Hematopoietic multipotent progenitor cell treated with erythropoietin and hydrocortisone succinate and interleukin-3 and kit ligand, for 6 days (in vitro differentiated cells): Measurements from ENCODE around the gene ALG1L2.
"Not testable (repeated sequence)": the region's sequence is repeated elsewhere in the genome, so short reads cannot be mapped to it uniquely, and the experiment has no call there.

ENCODE experiments used
- DNase-seq: peaks from one replicate; pipeline ENCODE4 v3.0.0-alpha.2; 2015

Gene ALG1L2

GRCh38 chr3:130081351-130081881 is at the start of gene ALG1L2:
Gene ALG1L2, plus strand, starts transcription at chr3:130081831. Its CDS starts 186 bp downstream, at chr3:130082017.
- DNase-seq: peak; percentile 39

- DNase-seq: not testable (repeated sequence)
Observed at GRCh38 chr3:130037126-130037815, 44.4 kb upstream of the ALG1L2 start.

GRCh38 chr3:130042736-130043135 is 38.9 kb upstream of the ALG1L2 start:
- DNase-seq: not testable (repeated sequence)

- DNase-seq: peak; percentile 4
Observed at GRCh38 chr3:130043658-130044057, 38.0 kb upstream of the ALG1L2 start.

GRCh38 chr3:130044370-130044769 is 37.3 kb upstream of the ALG1L2 start:
- DNase-seq: no peak

- DNase-seq: peak; percentile 53
Observed at GRCh38 chr3:130048726-130049125, 32.9 kb upstream of the ALG1L2 start.

- DNase-seq: not testable (repeated sequence)
Observed at GRCh38 chr3:130052366-130052765, 29.3 kb upstream of the ALG1L2 start.

- DNase-seq: not testable (repeated sequence)
Observed at GRCh38 chr3:130052965-130053364, 28.7 kb upstream of the ALG1L2 start.

- peak; percentile 52 for DNase-seq
Observed at GRCh38 chr3:130057536-130058266, 23.9 kb upstream of the ALG1L2 start.

GRCh38 chr3:130058267-130058657 is 23.4 kb upstream of the ALG1L2 start:
- DNase-seq: not testable (repeated sequence)

- DNase-seq: not testable (repeated sequence)
Observed at GRCh38 chr3:130058716-130059115, 22.9 kb upstream of the ALG1L2 start.

GRCh38 chr3:130059162-130059561 is 22.5 kb upstream of the ALG1L2 start:
- DNase-seq: not testable (repeated sequence)

- DNase-seq: no peak
Observed at GRCh38 chr3:130073582-130073981, 8.0 kb upstream of the ALG1L2 start.

- no peak for DNase-seq
Observed at GRCh38 chr3:130077636-130078035, 4.0 kb upstream of the ALG1L2 start.

GRCh38 chr3:130083363-130084090 is 1.9 kb downstream of the ALG1L2 start:
- DNase-seq: not testable (repeated sequence)

- DNase-seq: peak; percentile 83
Observed at GRCh38 chr3:130084436-130084980, 2.9 kb downstream of the ALG1L2 start.

GRCh38 chr3:130085881-130086280 is 4.2 kb downstream of the ALG1L2 start:
- DNase-seq: peak; percentile 21

- DNase-seq: not testable (repeated sequence)
Observed at GRCh38 chr3:130086628-130087027, 5.0 kb downstream of the ALG1L2 start.

GRCh38 chr3:130088061-130088460 is 6.4 kb downstream of the ALG1L2 start:
- DNase-seq: no peak

GRCh38 chr3:130090681-130091080 is 9.1 kb downstream of the ALG1L2 start:
- peak; percentile 18 for DNase-seq

GRCh38 chr3:130091958-130092357 is 10.3 kb downstream of the ALG1L2 start:
- DNase-seq: no peak

GRCh38 chr3:130093741-130094391 is 12.2 kb downstream of the ALG1L2 start:
- peak; percentile 70 for DNase-seq
